Measurements from ENCODE around the gene GREM2.

- TF ChIP-seq POLR2A (IDR thresholded peaks at IDR 0.05): no peak
- TF ChIP-seq, protein P1, sequence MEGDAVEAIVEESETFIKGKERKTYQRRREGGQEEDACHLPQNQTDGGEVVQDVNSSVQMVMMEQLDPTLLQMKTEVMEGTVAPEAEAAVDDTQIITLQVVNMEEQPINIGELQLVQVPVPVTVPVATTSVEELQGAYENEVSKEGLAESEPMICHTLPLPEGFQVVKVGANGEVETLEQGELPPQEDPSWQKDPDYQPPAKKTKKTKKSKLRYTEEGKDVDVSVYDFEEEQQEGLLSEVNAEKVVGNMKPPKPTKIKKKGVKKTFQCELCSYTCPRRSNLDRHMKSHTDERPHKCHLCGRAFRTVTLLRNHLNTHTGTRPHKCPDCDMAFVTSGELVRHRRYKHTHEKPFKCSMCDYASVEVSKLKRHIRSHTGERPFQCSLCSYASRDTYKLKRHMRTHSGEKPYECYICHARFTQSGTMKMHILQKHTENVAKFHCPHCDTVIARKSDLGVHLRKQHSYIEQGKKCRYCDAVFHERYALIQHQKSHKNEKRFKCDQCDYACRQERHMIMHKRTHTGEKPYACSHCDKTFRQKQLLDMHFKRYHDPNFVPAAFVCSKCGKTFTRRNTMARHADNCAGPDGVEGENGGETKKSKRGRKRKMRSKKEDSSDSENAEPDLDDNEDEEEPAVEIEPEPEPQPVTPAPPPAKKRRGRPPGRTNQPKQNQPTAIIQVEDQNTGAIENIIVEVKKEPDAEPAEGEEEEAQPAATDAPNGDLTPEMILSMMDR (IDR thresholded peaks at IDR 0.05): no peak
Measured at GRCh38 chr1:240533154-240533780, 78.7 kb downstream of the GREM2 start.
